ENCODE measurements around the gene ADCY10. TPM values are rescaled to one million over a fixed set of nuclear protein-coding genes. Genes with fewer than 3 reads are reported as not detected.

The ADCY10 gene
- total and polyA plus RNA-seq, 2 donors (not counting 1 experiment from before 2014, with no cell fraction given): 0.09 to 0.17 TPM

DNA sequence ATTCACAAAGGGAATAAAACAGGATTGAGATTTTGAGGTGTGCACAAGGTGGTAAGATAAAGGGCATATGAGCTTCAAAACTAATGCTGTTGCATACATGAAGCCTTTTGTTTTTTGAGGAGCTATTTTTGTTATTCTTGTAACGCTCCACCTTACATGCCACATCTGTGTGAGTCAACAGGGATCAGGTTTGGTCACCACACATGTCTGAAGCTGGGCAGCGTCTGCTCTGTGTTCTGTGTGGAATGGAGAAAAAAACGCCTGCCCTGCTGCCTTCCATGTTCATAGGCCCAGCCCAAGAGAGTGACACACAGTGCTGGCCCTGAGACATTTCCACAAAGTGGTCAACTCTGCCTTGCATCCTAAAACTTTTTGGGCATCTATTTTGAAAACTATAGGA, 124.4 kb downstream of the ADCY10 start:
- TF ChIP-seq CTCF (conservative IDR thresholded peaks at IDR 0.05 in 1 of 2, IDR thresholded peaks at IDR 0.05 in 1 of 2; ENCODE audit: low read depth in 1 of 2, low read length in 2 of 2) (no peak), EZH2 (IDR thresholded peaks at IDR 0.05; ENCODE audit: low read length, missing control alignments) (no peak)
- Histone ChIP-seq H2AFZ (ENCODE audit: low read length) (no peak overlapping the region), H3K36me3 (ENCODE audit: control insufficient read depth, insufficient read depth, low read length) (peaks cover 6% of the 10 kb centered on the region), H3K9me3 (ENCODE audit: control insufficient read depth, insufficient read depth, low read depth, low read length) (no peaks in the 10 kb centered on the region), H3K79me2 (ENCODE audit: control insufficient read depth, insufficient read depth, low read length) (no peaks in the 10 kb centered on the region), H3K4me3 (replicated peaks in 1 of 4; ENCODE audit: control extremely low read depth in 1 of 4, insufficient read depth in 1 of 4, low read depth in 3 of 4, low read length in 4 of 4) (no peak overlapping the region), H4K20me1 (ENCODE audit: control insufficient read depth, extremely low read depth, insufficient read depth, low read length) (no peaks in the 10 kb centered on the region), H3K4me1 (ENCODE audit: control insufficient read depth, extremely low read depth, insufficient read depth, low read length) (peaks cover 9% of the 10 kb centered on the region), H3K27ac (ENCODE audit: insufficient read depth, low read length) (no peak overlapping the region), H3K4me2 (ENCODE audit: extremely low read depth, insufficient read depth, low read length) (no peak overlapping the region), H3K9ac (ENCODE audit: insufficient read depth, low read length) (no peak overlapping the region), H3K27me3 (ENCODE audit: control insufficient read depth, insufficient read depth, low read length) (no peaks in the 10 kb centered on the region)
- DNase-seq (ENCODE audit: low read depth in 2 of 2): no peak

DNA sequence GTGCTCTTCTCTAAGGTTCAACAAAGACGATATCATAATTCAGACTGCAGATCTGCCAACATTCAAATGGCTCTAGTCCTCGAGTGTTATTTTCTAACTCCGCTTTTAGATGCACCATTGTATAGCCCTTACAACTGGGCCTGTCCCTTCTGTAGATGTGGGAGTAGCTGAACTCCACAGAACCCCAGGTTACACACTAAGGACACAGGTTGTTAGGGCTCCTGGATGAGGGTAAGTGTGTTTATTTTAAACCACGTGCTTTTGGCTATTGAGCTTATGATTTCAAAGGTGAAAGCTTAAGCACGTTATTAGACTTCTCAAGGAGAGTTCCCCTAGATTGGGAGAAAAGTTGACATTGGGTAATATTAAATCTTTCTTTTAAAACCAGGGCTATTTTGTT, 127.4 kb downstream of the ADCY10 start:
- Histone ChIP-seq H2AFZ (ENCODE audit: low read length) (no peak overlapping the region), H3K36me3 (ENCODE audit: control insufficient read depth, insufficient read depth, low read length) (peaks cover 6% of the 10 kb centered on the region), H3K27me3 (ENCODE audit: control insufficient read depth, insufficient read depth, low read length) (no peaks in the 10 kb centered on the region), H3K9ac (ENCODE audit: insufficient read depth, low read length) (no peak overlapping the region), H3K4me3 (replicated peaks in 1 of 4; ENCODE audit: control extremely low read depth in 1 of 4, insufficient read depth in 1 of 4, low read depth in 3 of 4, low read length in 4 of 4) (no peak overlapping the region), H4K20me1 (ENCODE audit: control insufficient read depth, extremely low read depth, insufficient read depth, low read length) (no peaks in the 10 kb centered on the region), H3K27ac (ENCODE audit: insufficient read depth, low read length) (no peak overlapping the region), H3K4me1 (ENCODE audit: control insufficient read depth, extremely low read depth, insufficient read depth, low read length) (peaks cover 5% of the 10 kb centered on the region), H3K79me2 (ENCODE audit: control insufficient read depth, insufficient read depth, low read length) (no peaks in the 10 kb centered on the region), H3K4me2 (ENCODE audit: extremely low read depth, insufficient read depth, low read length) (no peak overlapping the region), H3K9me3 (ENCODE audit: control insufficient read depth, insufficient read depth, low read depth, low read length) (no peaks in the 10 kb centered on the region)
- TF ChIP-seq CTCF (conservative IDR thresholded peaks at IDR 0.05 in 1 of 2, IDR thresholded peaks at IDR 0.05 in 1 of 2; ENCODE audit: low read depth in 1 of 2, low read length in 2 of 2) (no peak), EZH2 (IDR thresholded peaks at IDR 0.05; ENCODE audit: low read length, missing control alignments) (no peak)
- no peak for DNase-seq (ENCODE audit: low read depth in 2 of 2)

- no peak for TF ChIP-seq EZH2 (IDR thresholded peaks at IDR 0.05; ENCODE audit: low read length, missing control alignments)
- no peak for TF ChIP-seq CTCF (conservative IDR thresholded peaks at IDR 0.05 in 1 of 2, IDR thresholded peaks at IDR 0.05 in 1 of 2; ENCODE audit: low read depth in 1 of 2, low read length in 2 of 2)
- Histone ChIP-seq H3K27ac (ENCODE audit: insufficient read depth, low read length) (no peak overlapping the region), H3K36me3 (ENCODE audit: control insufficient read depth, insufficient read depth, low read length) (peaks cover 2% of the 10 kb centered on the region), H3K4me3 (replicated peaks in 1 of 4; ENCODE audit: control extremely low read depth in 1 of 4, insufficient read depth in 1 of 4, low read depth in 3 of 4, low read length in 4 of 4) (no peak overlapping the region), H4K20me1 (ENCODE audit: control insufficient read depth, extremely low read depth, insufficient read depth, low read length) (no peaks in the 10 kb centered on the region), H3K9ac (ENCODE audit: insufficient read depth, low read length) (no peak overlapping the region), H2AFZ (ENCODE audit: low read length) (no peak overlapping the region), H3K27me3 (ENCODE audit: control insufficient read depth, insufficient read depth, low read length) (no peaks in the 10 kb centered on the region), H3K79me2 (ENCODE audit: control insufficient read depth, insufficient read depth, low read length) (no peaks in the 10 kb centered on the region), H3K4me2 (ENCODE audit: extremely low read depth, insufficient read depth, low read length) (no peak overlapping the region), H3K4me1 (ENCODE audit: control insufficient read depth, extremely low read depth, insufficient read depth, low read length) (no peaks in the 10 kb centered on the region), H3K9me3 (ENCODE audit: control insufficient read depth, insufficient read depth, low read depth, low read length) (no peaks in the 10 kb centered on the region)
- DNase-seq (ENCODE audit: low read depth in 2 of 2): no peak
Measured at GRCh38 chr1:167784876-167785550, 128.9 kb downstream of the ADCY10 start.

Measured in fibroblast of lung (primary cell).